Ovary (tissue), 3 donors: ENCODE data around the gene RBP5.

Experiments used
- CTCF ChIP-seq, 3 donors: fragments of 450-650 bp in 2 of 3; fragments of 200-600 bp in 1 of 3; IDR thresholded peaks; one replicate each; pipeline versions ENCODE4 v1.5.1 to v1.8.0; 2016 to 2022; ENCODE audit warnings: antibody characterized with exemption in 3 of 3, mild to moderate bottlenecking in 1 of 3
- EP300 ChIP-seq: sonication (generic); formaldehyde crosslinking; IDR thresholded peaks from one replicate; pipeline ENCODE4 v1.6.1; 2017; ENCODE audit warnings: antibody characterized with exemption
- POLR2A ChIP-seq: fragments of 450-650 bp; IDR thresholded peaks from one replicate; pipeline ENCODE4 v1.6.1; 2017; ENCODE audit warnings: antibody characterized with exemption, mild to moderate bottlenecking, moderate library complexity
- donor health status: DM: no; HTN: no; CAD: no.

DNA sequence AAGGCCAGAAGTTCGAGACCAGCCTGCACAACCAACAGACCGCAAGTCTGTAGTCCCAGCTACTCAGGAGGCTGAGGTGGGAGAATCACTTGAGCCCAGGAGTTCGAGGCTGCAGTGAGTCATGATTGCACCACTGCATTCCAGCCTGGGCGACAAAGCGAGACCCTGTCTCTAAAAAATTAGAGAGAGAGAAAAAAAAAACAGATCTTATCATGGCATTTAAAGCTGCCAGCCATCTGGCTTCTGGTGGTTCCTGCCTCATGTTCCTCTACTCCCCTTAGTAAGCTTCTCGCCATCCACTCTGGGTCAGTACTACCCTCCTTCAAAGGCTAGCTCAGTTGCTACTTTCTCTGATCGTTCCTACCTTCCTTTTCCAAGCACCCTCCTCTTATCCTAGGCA lies 17.5 kb upstream of the RBP5 start:
- no peak for TF ChIP-seq CTCF (IDR thresholded peaks at IDR 0.05)
- TF ChIP-seq EP300: no peak
- TF ChIP-seq POLR2A: no peak
